8988T (cell line): ENCODE data around the gene TREX2.

Source experiments
- DNase-seq: peaks from one replicate; pipeline ENCODE4 v3.0.0; 2011

Gene TREX2

DNA sequence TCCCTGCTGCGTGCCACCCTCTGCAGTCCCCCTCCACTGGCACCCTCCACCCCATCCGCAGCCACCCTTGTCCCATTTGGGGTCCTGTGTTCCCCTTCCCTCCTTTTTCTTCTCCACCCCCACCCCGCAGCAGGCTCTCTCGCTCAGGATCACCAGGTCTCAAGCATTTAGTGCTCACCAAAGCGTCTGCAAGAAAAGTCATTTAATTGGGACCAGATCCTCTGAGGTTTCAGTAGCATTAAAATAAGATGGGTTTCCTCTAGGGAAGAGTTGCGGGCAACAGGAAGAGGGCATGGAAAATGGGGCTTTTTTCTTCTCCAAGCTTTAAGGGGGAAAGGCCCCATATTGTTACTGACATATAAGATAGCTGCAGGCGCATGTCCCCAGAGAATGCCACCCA, 29.4 kb upstream of the TREX2 start:
- no peak for DNase-seq

DNA sequence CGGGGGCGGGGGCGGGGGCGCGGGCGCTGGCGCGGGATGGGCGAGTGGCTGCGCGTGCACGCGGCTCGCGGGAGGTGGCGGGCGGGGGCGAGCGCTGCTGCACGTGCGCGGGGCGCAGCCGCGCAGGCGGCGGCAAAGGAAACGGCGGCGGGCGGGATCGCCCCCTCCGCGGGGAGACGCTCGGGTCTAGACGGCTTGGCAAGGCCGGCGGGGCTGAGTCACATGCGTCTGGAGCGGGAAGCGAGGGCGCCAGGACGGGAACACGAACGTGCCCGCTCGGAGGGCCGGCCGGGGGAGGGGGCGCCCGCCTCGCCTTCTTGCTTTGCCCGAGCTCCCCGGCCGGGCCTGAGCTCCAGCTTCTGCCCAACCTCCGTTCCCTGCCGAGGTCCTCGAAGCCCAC, 28.9 kb upstream of the TREX2 start:
- DNase-seq = no peak

DNA sequence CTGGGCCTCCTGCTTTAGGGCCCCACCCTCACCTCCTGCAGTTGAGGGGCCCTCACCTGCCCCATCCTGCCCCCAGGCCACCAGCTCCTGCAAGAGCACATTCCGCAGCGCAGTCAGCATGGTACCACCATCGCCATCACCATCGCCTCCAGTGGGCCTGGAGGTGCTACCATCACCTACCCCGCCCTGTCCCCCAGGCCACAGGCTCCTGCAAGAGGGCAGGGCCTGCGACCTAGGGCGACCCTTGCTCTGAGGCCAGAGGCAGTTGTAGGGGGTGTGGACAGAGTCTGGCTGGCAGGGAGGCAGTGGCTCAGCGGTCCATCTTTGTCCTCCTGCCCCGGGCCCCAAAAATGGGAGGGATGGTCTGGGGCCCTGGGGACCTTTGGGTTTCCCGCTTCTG, 28.4 kb upstream of the TREX2 start:
- DNase-seq = no peak

DNA sequence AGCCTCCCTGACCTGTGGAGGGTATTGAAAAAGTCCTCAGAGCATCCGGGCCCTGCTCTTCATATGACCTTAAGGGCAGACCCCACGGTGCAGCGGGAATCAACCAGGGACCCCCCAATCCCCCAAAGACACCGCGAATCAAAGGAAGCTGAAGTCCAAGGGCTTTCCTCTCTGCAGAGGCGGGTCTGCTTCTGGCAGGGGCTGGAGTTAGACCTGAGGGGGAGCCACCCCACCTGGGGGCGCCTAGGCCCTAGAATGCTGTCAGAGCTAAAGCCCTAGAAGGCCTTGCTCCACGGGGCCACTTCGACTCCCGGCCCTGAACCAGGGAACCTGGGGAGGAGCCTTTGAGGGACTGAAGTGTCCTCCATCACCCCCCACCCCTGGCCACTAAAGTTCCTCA, 27.3 kb upstream of the TREX2 start:
- no peak for DNase-seq

DNA sequence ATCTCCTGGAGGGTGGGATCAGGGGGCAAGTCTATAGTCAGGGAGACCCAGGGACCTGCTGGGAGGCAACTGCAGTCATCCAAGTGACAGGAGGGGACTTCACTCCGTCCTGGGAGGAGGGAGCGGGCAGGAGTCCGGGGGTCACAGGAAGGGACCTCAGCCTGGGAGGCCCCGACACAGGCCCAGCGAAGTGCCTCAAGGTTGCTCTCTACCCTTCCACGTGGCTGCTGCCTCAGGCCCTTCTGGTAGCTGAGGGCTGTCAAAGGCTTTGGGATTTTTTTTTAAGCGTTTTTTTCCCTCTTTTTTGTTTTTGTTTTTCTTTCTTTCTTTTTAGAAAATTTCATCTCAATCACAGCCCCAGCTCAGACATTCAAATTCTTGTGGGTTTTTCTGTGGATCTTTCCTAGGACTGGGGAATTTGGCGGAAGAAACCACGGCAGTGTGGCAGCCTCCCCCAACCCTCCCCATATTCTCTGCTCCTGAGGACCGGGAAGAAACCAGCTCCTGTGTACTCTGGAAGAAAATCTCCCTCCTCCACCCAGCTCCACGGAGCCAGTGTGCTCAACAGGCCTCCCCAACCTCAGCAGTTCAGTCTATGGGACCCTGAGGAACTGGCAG, 25.9 kb upstream of the TREX2 start:
- DNase-seq = no peak

DNA sequence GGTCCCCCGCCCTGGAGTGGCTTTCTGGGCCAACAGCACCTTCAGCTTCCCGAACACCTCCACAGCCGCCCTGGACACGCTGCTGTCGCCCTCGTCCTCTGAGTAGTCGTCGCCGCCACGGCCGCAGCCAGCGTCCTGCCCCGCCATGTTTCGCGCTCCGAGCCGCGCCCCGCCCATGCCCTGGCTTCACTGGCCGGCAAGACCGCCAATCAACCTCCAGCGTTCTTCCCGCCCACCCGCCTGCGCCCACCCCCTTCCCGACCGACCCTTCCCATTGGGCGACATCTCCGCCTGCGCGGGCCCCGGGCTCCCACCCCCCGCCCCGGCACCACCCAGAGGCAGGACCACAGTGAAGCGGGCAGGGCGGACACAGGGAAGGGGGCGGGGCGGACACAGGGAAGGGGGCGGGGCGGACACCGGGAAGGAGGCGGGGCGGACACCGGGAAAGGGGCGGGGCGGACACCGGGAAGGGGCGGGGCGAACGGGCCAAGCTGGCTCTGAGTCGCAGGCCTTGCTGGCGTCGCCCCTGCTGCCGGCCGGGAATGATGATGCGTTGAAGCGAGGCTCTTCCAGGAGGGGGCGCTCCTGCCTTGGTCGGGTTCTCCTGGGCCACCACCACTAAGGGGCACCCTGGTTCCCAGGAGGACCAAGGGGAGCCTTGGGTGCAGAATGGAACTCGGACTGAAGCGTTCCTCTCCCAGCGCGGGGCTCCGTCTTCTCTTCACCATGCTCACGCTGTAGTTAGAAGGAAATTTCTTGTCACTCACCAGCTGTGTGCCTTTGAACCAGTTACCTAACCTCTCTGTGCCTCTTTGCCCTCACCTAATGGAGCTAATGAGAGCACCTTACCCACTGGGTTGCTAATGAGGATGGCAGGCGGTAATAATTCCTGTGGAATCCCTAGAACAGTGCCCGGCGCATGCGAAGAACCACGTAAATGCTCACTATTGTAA, 24.8 kb upstream of the TREX2 start, which contains the start of gene HAUS7:
TSS of gene HAUS7 (minus strand) at position 166 of the 953 bp plus-strand sequence. CDS start at position 147, 19 bp downstream.
- peak; percentile 99 for DNase-seq

DNA sequence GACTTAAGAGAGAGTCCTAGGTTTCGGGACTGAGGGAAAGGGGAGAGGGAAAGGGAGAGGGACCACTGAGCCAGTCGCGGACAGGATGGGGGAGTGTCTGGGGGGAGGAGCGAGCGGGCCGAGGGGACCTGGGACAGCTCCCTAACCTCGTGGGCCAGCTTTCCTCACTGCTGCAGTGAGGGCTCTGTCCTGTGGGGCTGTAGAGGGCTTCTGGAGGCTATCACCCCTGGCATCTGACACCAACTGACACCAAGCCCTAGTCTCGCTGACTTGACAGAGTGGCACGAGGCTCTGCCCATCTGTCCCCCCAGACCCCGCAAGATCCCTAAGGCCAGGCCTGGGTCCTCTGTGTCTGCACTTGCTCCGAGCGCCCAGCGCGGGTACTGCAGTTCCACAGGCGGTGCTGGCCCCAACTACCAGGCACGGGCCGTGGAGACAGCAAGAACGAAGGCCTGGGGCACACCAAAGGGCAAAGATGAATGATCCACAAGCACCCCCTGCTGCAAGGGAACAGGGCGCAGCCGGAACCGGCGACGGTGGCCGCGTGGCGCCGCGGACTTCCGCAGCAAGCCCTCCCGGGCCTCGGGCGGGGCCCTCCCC, 24.1 kb upstream of the TREX2 start:
- DNase-seq = no peak

DNA sequence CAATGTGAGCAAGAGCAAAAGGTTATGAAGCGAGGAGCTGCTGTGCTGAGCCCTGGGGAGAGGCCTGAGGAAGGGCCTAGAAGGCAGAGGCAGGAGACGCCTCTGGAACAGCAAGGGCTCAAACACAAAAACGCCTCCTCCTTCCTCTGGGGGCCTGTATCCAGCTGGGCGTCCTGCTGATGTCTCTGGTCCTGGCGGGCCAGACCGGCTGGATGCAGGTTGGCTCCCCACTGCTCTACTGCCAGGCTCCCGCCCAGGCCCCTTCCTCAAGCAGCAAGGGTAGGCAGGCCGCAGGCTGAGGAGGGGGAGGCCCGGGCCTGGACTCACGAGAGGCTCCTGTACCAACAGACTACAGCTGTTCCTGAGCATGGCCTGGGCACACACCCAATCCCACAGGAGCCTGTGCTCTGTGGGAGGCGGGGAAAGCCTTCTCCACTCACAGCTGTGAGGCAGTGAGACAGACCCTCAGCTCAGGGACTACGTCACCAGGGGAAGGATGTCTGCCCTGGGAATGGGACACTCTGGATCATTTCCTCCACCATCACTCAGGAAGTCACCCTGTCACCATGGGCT, 22.2 kb upstream of the TREX2 start:
- DNase-seq = no peak

DNA sequence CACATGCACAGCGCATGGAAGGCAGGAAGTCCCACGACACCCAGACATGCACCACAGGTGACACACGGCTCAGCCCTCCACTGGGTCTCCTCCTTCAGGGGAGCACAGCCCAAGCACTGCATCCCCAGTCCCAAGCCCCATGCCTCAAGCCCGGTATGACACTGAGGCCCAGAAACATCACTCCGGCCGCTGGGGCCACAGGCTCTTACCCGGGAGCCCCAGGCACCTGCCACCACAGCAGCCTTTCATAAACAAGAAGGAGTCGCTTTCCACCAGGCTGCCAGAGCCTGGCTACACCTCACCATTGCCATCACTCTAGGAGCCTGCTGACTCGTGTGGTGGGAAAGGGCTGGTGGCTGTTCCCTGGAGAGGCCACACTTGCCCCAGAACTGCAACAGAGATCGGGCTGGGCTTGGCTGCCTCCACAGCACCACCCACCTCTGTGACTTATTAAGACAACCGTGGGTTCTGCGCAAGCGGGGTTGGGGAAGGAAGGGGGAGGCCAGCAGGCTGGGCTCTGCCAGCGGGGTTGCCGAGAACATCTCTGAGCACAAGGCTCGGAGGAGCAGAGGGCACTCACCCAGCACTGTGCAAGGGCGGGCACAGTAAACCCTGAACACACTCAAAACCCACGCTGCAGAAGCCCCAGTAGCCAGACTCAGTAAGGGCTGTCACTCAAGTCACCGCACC, 20.0 kb upstream of the TREX2 start:
- DNase-seq = no peak

DNA sequence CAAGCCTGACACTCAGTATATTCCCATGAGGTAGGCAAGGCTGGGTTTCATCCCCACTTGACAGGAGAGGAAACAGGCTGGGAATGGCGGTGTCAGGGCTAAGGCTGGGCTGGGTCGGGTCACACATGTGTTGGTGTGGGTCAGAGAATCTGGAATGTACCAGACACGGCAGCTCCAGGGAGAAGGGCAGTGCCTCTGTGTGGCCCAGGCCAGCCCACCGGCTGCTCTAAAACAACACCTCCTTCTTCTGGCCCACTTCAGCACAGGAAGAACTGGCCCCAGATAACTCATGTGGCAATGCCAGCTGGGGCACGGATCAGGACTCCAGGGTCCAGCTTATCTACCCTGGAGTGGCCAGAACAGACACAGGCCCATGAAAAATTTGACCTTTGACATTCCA, 18.3 kb upstream of the TREX2 start:
- DNase-seq = no peak

DNA sequence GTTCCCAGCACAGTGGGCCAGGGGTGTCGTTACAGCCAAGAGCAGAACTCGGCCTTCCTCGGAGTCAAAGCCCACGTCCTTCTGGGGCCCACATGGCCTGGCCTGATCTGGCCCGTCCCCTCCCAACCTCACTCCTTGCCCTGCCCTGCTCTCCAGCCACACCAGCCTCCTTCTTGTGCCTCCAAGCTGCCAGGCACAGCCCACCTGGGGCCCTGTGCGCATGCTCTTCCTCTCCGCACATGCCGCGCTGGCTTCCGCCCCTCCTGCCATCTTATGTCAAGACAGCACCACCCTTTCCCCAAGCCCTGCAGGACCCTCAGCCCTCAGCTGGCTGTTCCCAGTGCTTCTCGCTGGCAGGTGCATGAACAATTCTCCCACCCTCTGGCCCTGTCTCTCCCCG, 17.7 kb upstream of the TREX2 start:
- no peak for DNase-seq

DNA sequence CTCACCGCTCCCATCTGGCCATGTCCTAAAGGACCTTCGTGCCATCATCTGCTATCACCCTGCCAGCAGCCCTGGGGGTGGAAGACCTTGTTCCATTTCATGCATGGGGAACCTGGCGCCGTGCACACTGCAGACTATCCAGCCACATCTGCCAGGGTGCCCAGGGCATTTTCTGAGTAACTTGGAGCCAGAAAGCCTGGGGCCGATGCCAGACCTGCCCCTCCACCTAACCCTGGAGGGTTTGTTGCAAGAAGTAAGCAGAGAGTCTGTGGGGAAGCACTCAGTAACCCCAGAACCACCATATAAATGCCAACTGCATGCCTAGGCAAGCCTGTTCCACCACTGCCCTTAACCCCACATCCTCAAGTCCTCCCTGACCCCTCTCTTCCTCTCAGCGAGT, 17.2 kb upstream of the TREX2 start:
- DNase-seq = no peak

DNA sequence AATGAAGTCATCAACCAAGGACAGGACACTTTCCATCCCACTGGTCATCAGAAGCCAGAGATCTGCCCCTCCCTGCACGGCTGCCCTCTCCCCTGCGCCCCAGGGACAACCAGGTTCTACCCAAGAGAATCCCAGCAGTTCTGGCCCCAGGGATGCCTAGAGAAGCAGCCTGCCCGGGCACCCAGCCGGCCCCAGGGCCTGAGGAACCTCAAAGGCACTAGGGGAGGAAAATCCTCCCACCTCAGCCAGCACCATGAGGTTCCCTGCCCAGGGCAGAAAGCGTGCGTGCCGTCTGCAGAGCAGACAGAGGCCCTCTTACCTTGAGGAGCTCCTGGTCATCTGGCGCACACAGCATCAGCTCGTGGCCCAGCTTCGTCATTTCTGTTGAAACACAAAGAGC, 16.4 kb upstream of the TREX2 start:
- DNase-seq = no peak

DNA sequence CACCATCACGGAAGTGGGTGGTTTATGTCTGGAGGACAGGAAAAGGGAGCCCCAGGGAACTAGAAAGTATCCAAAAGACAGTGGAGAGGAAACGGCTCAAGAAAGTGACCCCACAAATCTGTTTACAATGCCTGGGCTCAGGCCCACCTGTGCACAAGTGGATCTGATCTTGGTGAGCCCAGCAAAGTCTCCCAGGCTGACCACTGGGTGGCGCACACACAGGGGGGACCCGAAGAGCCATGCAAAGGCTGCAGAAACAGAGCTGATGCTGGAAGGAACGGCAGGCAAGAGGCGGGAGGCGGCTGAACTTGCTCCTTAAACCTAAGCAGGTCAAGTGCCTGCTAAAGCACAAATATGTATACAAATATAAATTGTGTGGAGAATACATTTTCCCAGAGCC, 15.0 kb upstream of the TREX2 start:
- DNase-seq = peak; percentile 82

DNA sequence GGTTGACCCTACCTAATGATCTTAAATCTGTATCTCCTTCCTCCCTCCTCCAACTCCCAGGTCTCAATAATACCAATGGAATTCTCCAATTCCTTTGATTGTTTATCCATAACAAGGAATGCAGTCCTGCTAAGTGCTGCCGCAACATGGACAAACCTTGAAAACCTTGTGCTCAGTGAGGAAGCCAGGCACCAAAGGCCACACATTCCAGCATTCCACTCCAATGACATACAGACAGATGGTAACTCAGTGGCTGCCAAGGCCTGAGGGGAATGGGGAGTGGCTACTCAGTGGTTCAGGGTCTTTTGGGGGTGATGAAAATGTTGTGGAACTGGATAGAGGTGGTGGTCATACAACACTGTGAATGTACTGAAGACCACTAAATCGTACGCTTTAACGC, 14.1 kb upstream of the TREX2 start:
- no peak for DNase-seq

DNA sequence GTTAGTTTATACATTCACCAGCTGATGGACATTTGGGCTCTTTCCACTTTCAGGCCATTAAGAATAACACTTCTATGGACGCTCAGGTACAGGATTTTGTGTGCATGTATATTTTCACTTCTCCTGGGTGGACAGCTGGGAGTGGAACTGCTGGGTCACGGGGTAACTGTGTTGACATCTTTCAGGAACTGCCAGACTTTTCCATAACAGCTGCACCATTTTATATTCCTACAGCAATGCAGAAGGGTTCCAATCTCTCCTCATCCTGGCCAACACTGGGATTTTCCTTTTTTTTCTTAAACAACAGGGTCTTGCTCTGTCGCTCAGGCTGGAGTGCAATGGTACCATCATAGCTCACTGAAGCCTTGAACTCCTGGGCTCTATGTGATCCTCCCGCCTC, 12.6 kb upstream of the TREX2 start:
- no peak for DNase-seq

DNA sequence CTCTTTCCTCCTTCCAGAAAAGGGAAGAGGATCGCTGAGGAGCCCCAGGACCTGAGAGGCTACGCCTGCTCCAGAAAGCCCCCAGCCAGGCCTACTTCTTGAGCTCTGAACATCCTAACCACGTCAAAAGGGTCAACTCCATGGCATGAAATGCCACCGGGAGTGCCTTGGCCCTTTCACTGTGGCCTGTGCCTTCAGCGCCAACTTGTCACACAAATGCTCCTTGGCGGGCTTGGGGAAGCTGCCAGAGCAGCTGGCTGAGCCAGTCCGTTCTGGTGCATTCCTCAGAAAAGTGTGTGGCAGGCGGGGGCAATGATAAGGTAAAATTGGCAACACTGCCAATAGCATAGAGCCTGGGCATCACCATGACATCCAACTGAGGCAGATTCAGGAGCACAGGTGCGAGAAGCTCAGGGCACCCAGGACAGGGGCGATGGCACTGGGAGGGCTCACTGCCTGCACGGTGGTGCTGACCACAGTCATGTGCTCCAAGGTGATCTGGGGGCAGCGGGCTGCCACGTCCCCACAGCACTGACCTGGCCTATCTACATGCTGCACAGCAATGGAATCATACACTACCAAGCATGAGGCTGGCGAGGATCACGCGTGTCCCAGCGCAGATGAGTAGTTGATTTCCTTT, 12.1 kb upstream of the TREX2 start:
- no peak for DNase-seq

DNA sequence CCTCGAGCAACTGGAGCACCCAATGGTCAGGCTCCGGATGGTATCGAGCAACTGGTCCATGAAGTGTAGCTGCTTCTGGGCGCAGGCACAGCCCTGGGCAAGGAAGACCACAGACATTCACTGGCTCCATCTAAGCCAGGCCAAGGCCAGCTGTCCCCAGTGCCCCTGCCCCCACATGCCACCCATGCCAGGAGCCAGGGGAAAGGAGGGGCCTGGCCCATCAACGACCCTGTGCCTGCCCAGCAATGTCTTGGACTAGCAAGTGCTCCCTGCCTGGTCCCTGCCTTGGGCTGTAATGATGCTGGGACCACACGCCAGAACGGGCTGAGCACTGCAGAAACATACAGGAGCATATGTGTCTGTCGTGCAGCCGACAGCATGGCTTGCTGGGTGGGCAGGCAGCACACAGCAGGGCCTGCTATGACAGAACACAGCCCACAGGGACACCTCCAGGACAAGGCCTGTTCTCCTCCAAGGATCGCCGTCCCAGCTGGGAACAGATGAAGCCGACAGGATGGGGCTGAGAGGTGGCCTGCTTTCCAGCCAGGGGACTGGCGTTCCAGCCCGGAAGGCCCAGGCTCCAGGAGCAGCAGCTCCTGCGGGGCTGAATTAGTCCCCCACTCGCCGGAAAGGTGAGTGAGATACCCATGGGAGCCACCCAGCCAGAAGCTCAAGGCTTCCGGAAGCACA, 11.4 kb upstream of the TREX2 start:
- no peak for DNase-seq

DNA sequence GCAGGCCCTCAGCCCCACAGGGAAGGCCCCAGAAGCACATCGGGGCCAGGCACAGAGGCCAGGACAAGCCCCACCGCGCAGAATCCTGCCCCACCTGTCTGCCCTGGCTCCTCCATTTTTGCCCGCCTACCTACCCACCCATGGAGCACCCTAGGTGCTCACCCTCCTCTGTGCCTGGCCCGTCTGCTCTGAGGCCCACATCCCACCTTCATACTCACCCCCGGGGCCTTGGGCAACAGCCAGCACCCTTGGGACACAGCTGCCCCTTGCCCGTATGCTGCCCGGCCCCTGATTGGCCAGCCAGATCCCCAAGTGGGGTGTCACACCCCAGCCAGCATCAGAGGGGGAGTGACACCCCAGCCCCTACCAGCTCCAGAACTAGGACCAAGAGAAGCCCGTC, 10.8 kb upstream of the TREX2 start:
- no peak for DNase-seq

DNA sequence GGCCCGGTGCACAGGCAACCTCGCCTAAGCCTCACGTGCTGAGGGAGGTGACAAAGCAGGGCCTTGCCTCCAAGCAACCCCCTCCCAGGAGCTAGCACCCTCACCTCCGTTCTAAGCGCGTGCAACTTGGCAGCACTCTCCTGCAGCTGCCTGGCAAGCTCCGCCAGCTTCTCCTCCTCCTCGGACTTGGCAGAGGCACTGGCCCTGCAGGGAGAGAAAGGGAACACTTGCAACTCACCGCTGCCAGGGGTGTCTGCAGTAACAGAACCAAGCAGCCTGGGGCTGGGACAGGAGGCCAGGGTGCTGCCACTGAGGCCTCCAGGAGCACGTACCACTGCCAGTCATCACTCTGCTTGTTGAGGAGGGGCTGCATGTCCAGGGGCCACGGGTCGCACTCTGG, 10.3 kb upstream of the TREX2 start:
- no peak for DNase-seq

DNA sequence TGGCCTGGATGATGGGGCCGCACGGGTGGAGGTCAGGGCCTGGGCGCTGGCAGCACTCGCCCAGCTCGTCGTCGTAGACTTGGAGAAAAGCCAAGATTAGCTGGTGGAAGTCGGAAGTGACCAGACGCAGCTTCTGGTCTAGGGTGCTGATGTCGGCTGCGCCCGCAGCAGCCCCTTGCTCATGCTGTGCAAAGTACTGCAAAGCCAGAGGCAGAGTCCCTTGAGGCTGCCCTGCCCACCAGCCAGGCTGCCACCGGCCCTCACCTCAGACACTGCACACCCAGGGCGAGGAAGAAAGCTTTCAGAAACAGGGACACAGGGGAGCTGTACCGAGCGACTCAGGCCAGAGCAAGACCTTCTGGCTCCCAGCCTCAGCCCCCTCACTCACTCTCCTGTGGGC, 9.7 kb upstream of the TREX2 start:
- DNase-seq = no peak
